Activated T-cell treated with anti-CD3 and anti-CD28 coated beads, Interleukin-2, amount 50 U/mL, for 1 hour (primary cell): ENCODE results near the gene ITGAE.
"Not testable (repeated sequence)": the region's sequence is repeated elsewhere in the genome, so short reads cannot be mapped to it uniquely, and the experiment has no call there.

Source experiments
- DNase-seq: peaks from one replicate; pipeline ENCODE4 v3.0.0-alpha.2; 2020

Gene ITGAE, protein sequence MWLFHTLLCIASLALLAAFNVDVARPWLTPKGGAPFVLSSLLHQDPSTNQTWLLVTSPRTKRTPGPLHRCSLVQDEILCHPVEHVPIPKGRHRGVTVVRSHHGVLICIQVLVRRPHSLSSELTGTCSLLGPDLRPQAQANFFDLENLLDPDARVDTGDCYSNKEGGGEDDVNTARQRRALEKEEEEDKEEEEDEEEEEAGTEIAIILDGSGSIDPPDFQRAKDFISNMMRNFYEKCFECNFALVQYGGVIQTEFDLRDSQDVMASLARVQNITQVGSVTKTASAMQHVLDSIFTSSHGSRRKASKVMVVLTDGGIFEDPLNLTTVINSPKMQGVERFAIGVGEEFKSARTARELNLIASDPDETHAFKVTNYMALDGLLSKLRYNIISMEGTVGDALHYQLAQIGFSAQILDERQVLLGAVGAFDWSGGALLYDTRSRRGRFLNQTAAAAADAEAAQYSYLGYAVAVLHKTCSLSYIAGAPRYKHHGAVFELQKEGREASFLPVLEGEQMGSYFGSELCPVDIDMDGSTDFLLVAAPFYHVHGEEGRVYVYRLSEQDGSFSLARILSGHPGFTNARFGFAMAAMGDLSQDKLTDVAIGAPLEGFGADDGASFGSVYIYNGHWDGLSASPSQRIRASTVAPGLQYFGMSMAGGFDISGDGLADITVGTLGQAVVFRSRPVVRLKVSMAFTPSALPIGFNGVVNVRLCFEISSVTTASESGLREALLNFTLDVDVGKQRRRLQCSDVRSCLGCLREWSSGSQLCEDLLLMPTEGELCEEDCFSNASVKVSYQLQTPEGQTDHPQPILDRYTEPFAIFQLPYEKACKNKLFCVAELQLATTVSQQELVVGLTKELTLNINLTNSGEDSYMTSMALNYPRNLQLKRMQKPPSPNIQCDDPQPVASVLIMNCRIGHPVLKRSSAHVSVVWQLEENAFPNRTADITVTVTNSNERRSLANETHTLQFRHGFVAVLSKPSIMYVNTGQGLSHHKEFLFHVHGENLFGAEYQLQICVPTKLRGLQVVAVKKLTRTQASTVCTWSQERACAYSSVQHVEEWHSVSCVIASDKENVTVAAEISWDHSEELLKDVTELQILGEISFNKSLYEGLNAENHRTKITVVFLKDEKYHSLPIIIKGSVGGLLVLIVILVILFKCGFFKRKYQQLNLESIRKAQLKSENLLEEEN

DNA sequence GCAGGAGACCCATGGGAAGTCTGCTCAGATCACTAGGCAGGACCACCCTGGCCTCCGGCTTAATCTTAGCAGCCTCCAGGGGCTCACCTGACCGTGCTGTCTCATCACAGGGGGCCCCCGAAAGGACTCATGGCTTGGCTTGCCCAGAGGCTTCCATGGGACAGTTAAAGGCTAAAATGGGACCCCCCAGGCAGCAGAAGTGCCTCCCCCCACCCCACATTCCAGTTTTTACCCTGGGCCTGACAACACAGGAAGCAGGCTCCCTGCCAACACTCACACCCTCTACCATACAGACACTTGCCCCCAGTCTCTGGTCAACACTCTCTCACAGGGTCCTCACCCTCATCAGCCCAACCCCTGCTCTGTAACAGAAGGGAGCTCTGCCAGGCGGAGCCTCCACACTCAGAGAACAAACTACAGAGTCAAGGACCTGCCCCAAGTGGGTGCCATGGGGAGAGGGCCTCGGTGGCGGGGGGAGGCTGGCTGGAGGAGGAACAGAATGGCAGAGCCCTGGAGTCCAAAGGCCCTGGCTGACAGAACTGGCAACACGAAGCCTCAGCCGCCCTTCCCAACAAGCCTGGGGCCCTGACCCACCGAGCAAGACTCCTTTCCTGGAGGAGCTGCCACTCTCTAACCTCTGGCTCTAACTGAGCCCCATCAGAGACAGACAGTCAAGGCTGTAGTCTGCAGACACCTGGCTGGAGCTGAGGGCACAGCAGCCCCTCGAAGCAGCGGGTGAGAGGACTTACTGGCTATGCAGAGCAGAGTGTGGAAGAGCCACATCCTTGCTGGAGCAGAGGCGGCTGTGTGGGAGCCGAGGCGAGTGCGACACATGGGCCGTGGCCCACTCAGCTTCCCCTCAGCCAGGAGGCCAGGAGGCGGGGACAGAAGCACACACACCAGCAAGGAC is at the start of gene ITGAE:
ITGAE (minus strand) TSS at position 827 of the 910 bp plus-strand sequence; CDS start at position 783, 44 bp downstream.
- no peak for DNase-seq

DNA sequence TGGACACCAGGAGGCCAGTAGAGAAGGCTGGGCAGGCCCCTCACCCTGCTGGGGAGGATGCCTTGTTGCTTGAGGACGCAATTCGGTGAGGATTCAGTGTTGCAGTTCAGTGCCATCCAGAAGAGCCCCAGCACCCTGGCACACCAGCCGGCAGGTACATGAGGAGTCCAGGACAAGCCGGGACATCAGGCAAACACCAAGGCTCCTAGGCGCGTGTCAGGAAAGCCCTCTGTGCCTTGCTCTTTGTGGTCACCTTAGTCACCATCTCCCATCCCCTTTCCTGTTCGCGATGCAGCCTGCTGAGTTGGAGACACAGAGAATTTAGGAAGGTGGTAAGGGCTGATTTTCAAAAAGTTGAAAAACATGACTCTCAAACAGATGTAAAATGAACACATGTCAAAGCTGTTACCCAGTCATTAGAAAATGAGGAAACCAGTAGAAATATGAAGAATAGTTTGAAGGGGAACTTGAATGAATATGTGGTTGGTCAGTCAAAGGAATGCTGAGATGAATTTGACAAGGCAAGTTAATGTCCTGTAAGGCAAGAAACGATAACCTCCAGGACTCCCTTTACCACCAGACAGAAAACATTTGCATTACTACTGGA is 47.3 kb upstream of the ITGAE start:
- DNase-seq, result no peak

DNA sequence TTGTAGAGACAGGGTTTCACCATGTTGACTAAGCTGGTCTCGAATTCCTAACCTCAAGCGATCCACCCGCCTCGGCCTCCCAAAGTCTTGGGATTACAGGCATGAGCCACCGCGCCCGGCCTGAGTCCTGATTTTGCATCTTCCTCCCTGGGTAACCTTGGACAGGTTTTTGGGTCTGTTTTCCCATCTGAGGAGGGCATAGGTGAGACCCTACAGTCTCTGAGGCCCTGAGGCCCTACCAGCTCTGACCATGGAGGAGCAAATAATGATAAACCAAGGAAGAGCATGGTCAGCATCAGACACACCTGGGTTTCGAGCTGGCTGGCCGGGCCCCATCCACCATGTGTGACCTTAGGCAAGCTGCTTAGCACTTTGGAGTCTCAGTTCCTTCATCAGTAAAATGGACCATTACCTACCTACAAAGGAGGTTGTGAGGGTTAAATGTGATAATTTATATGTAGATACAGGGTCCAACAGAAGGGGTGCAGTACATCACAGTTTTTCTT is 46.2 kb upstream of the ITGAE start:
- DNase-seq, result no peak

DNA sequence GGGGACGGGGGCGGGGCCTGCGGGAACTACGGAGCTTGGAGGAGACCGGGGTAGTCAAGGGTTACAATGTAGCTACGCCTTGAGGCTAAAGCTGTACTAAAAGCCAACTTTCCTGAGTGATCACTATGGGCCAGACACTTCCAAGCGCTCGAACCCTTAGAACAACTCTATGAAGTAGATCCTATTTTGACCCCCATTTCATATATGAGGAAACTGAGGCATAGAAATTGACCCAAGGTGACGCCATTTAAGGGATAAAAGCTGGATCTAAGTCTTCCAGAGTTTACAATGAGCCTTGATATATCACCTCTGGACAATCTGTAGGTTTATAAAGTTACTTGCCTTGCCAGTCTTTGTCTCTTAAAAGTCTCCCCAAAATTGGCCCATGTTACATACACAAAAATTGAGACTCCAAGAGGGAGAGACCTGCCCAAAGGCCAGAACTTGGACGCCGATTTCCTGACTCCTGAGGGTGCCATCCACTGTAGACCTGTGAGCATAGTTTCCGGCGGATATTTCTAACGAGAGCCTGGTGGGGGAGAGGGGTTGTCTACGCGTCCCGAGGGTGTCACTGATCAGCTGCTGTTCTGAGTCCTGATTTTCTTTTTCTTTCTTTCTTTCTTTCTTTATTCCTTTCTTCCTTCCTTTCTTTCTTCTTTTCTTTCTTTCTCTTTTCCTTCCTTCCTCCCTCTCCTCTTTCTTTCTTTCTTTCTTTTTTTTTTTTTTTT is 45.6 kb upstream of the ITGAE start:
- no peak for DNase-seq

DNA sequence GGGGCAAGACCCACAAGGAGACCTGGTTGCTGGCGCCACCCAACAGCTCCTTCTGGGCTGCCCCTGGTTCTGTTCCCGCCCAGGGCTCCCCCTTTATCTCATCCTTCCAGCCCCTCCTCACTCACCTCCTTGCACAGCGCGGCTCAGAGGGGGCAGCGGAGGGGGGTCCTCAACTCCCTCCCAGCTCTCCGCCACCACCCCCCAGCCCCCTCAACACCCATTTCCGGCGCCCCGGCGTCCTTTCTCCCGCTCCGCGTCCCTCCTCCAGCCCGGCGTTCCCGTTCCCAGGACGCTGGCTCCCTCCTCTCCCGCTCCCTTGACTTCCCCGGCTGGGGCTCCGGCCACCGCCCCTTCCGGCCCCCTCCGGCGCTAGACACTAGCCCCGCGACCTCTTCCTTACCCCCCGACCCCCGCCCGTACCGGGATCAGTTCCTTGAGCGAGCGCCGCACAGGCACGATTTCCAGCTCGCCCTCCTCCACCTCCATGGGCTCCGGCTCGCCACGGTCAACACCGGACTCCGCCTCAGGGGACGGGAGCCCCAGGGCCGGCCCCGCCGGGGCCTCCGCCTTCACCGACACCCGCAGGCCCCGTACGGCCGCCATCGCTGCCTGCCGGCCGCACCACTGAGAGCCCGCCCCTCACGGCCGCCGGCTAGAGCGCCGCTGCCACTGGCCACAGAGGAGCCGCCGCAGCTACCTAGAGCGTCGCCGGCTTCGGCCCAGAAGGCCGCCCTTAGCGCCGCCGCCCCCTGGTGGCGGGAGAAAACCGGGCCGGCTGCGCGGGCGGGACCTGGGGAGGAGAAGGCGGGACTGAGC is 44.8 kb upstream of the ITGAE start, which contains the start of gene NCBP3:
NCBP3 (minus strand) TSS at position 626 of the 816 bp plus-strand sequence; CDS start at position 603, 23 bp downstream.
- DNase-seq, result peak; percentile 93

DNA sequence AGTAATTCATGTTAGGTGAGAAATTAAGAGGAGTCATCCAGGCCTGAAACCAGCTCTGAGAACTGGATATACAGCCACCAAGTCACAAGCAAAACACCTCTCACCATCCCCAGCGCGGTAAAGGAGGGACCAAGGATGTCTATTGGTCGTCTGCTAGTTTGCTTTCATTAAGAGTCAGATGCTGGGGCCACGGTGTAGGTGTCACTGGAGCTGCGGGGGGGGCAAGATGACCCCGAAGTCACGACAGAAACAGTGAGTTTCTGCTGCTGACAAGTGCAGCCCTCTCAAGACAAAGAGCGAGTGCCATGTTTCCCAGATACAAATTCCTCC is 44.3 kb upstream of the ITGAE start:
- DNase-seq, result no peak

DNA sequence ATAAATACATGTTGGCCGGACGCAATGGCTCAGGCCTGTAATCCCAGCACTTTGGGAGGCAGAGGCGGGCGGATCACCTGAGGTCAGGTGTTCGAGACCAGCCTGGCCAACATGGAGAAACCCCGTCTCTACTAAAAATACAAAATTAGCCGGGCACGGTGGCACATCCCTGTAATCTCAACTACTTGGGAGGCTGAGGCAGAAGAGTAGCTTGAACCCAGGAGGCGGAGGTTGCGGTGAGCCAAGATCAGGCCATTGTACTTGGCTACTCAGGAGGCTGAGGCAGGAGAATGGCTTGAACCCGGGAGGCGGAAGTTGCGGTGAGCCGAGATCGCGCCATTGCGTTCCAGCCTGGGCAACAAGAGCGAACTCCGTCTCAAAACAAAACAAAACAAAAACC is 43.6 kb upstream of the ITGAE start:
- not testable (repeated sequence) for DNase-seq

DNA sequence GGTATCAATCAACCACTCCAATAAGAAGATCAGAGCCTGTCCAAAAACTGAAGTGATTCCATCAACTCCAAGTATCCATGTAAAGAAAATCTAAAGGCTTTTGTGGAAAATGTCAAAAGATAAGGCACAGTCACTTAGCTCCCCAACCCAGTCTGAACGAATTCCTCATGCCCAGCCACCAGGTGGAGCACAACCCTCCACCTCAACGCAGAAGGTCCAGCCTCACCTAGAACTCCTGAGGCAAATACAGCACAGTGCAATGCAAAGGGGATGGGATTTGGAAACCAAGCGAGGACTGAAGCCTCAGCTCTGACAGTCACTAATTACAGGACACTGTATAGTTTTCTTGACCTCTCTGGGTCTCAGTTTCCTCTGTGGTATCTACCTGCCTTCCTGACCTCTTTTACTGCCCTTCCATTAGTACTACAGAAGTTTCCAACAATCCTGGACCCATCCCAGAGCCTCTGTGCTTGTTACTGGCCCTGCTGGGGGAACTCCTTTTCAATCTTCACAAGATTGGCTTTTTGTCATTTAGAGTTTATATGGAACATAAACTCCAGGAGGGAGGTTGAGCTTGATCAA is 43.0 kb upstream of the ITGAE start:
- DNase-seq, result peak; percentile 56

DNA sequence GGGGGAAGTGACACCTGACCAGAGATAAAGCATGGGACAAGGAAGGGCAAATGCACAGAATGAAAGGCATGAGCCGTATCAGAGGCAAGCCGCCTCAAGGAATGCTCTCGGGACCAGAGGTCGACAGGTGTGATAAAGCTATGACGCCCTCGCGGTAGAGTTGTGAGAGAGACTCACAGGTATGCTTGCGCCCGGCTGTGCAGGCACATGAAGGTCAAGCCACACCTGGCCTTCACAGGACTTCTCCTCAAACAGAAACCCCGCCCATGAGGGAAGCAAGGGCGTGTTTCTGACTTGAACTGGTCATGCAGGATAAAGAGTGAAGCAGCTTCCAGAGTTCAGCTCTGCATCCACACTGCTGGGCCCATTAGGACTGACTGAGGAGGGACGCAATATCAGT is 37.2 kb upstream of the ITGAE start:
- DNase-seq, result no peak

DNA sequence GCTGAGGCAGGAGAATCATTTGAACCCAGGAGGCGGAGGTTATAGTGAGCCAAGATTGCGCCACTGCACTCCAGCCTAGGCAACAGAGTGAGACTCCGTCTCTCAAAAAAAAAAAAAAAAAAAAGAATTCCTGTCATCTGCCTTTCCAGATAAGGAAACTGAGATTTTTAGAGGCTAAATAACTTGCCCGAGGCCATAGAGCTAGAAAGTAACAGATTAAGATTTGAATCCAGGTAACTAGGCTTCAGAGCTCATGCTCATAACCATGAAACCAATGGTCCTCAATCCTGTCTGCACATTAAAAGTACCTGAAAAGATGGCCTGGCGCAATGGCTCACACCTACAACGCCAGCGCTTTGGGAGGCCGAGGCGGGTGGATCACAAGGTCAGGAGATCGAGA is 35.6 kb upstream of the ITGAE start:
- no peak for DNase-seq

DNA sequence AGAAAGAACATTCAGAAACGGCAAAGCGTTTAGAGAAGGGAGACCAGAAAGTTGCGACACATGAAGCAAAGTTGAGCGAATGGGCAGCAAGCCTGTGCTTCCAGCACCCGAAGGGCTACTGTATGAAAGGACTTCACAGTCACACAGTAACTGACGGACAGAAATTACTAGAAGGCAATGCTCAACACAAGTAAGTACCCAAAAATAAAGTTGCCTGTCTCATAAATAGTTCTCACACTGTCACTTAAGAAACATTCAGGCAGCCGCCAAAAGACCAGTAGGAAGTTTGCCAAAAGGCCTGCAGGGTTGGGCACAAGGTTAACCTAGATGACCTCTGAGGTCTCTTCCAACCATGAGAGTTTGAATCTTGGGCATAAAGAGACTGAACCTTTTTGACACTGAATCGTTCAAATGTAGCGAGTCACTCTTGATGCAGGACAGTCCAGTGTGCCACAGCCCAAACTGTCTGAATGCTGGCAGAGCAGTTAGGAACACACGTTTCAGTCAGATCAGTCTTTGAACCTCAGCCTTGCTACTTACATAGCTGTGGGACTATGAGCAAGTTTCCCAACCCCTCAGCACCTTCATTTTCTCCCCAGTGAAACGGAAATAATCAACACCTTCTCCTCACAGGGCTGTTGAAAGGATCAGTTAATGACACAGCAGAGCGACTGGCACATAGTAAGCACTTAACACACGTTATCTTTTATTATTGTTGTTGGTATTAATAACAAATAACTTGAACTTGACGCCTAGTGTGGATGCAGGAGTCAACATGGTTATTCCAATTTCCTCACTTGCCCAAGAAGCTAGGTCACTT is 34.6 kb upstream of the ITGAE start:
- DNase-seq, result no peak

DNA sequence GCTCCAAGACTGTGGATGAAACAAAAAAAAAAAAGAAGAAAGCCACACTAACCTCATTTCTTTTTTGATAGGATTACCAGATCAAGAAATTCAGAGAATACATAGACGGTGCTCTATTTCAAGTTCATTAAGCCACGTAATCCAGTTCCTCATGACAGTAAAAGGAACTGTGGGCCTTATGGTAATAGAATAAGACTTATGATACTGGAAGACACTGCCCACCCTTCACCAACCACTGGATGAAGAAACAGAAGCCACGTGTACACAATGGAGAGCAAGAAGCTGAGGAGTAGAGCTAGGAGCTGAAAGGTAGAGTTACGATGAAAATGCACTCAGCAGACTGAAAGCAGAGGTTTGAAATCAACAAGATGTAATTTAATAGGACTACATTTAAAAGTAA is 33.8 kb upstream of the ITGAE start:
- no peak for DNase-seq

DNA sequence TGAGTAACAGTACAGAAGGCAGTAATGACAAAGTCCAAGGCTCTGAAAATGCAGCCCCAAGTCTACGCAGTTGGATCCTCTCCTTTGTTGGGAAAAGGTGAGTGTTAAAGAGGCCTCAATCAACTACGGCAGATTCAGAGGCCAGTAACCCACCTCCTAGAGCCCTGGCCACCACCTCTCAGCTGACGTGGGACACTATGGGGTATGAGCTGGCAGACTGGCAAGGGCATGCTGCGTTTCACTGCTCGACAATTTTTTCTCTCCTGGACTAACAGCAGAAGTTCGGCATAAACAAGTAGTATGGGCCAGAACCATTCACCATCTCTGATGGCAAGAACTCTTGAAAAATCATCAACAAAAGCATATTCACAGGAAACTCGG is 27.9 kb upstream of the ITGAE start:
- no peak for DNase-seq

DNA sequence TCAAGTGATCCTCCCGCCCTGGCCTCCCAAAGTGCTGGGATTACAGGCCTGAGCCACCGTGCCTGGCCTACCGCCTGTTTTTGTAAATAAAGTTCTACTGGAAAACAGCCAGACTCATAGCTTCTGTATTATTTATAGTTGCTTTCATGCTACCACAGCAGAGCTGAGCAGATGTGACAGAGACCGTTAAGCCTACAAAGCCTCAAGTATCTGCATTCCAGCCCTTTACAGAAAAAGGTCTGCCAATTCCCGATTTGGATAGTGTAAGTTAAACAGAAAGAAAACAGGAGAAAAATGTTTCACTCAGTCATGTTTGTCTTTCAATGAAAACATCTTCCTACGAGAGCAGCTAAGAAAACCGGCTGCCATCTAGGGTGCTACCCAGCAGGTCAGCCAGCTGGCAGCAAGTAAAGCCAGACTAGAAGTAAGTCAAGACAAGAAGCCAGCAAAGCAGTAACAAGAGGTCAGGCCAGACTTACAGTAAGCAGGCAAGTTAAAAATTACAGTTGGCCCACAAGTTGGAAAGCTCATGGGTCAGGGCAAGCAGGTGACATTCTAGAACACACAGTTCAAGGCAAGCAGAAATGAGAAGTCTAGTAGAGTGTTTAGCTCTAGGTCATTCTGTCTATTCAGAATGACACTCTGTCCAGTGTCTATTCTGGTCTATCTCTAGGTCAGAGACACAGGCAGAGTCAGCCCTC is 27.3 kb upstream of the ITGAE start:
- no peak for DNase-seq

DNA sequence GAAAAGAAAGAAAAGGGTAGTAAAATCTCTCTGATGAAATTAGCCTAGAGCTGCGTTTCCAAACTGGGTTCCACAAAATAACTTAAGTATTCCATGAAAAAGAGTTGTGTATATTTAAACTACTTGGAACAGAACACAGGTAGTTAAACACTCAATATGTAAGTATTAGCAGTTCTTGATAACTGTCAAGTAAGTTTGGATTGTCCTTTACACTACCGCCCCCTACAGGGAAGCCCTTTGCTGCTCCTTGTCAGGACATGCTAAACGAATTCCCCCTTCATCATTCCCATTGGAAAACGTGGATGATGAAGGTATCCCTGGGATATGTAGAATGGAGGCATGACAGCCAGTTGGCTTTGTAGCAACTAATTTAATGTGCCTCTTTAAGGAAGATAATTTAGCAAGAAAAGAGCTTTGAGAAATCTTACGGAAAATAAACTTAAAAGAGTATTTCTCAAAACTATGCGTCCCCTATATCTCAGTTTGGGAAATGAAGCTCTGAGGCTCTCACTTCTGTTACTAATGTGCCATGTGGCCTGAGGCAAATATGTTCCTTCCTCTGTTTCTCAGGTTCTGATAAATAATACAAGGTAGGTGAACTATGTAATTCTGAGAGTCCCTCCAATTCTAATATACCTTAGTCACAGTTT is 26.3 kb upstream of the ITGAE start:
- DNase-seq, result peak; percentile 57

DNA sequence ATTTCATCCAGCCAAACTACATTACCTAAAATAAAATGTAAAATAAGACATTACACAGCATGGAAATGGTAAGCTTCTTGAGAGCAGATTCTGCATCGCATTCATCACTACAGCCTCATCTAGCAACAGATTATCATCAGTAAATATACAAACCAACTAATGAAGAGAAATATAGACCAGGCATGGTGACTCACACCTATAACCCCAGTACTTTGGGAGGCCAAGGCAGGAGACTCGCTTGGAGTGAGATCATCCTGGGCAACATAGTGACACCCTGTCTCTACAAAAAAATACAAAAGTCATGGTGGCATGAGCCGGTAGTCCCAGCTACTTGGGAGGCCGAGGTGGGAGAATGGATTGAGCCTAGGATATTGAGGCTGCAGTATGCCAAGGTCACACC is 25.2 kb upstream of the ITGAE start:
- DNase-seq, result no peak

DNA sequence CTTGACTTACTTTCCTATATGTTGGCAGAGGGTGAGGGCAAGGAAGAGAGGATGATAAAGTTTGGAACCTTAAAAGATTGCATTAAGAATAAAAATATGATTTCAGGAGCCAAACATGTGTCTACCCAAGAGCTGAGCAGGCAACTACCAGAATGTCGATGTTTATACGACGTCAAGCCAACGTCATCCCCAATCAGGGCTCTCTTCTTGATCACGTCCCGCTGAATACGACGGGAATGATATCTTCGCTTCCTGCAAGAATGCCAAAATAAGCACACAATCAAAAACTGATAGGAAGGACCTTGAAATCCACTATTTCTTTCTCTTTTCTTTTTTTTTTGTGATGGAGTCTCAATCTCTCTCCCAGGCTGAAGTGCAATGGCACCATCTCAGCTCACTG is 20.1 kb upstream of the ITGAE start:
- no peak for DNase-seq

DNA sequence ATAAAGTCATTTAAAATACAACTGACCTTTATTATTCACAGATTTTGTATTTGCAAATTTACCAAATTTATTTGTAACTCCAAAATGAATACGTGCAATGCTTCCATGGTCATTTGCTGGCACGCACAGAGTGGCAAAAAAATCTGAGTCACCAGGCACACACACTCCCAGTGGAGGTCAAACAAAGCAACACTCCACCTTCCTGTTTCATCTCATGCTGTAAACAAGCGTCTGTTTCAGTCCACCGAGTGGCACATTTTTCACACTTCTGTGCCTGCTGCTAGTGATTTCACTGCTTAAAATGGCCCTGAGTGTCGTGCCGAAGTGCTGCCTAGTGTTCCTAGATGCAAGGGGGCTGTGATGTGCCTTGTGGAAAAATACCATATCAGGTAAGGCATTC is 17.8 kb upstream of the ITGAE start:
- DNase-seq, result no peak
